Ishikawa (cell line): ENCODE measurements around the gene LHPP.

ENCODE experiments used
- CEBPB ChIP-seq: IDR thresholded peaks from 2 replicates; pipeline ENCODE4 v1.6.1; 2012
- EP300 ChIP-seq: IDR thresholded peaks from 2 replicates; pipeline ENCODE4 v1.6.1; 2012; ENCODE audit warnings: borderline replicate concordance
- MAX ChIP-seq: IDR thresholded peaks from 2 replicates; pipeline ENCODE4 v1.6.1; 2012
- NFIC ChIP-seq: IDR thresholded peaks from 2 replicates; pipeline ENCODE4 v1.6.1; 2012
- RAD21 ChIP-seq: IDR thresholded peaks from 2 replicates; pipeline ENCODE4 v1.6.1; 2012; ENCODE audit warnings: low read depth
- REST ChIP-seq: IDR thresholded peaks from 2 replicates; pipeline ENCODE4 v1.6.1; 2012; ENCODE audit warnings: low read depth, mild to moderate bottlenecking
- TAF1 ChIP-seq: IDR thresholded peaks from 2 replicates; pipeline ENCODE4 v1.6.1; 2012; ENCODE audit warnings: low read depth, mild to moderate bottlenecking
- TCF12 ChIP-seq: IDR thresholded peaks from 2 replicates; pipeline ENCODE4 v1.6.1; 2012; ENCODE audit warnings: low read depth
- TEAD4 ChIP-seq: IDR thresholded peaks from 2 replicates; pipeline ENCODE4 v1.6.1; 2012
- YY1 ChIP-seq: IDR thresholded peaks from 2 replicates; pipeline ENCODE4 v1.6.1; 2012; ENCODE audit warnings: low read depth
- ZBTB7A ChIP-seq: IDR thresholded peaks from 2 replicates; pipeline ENCODE4 v1.6.1; 2012; ENCODE audit warnings: low read depth

- TF ChIP-seq NFIC (no peak), EP300 (no peak), REST (no peak), RAD21 (no peak), TCF12 (no peak), ZBTB7A (no peak), YY1 (no peak), CEBPB (no peak), TAF1 (no peak), TEAD4 (no peak), MAX (no peak)
Measured at GRCh38 chr10:124602646-124603365, 141.2 kb downstream of the LHPP start.
